GM13976 (cell line): ENCODE results near the gene ZSCAN1.

ENCODE experiments used
- DNase-seq: peaks from one replicate; pipeline ENCODE4 v3.0.0; 2012; ENCODE audit warnings: low spot score
- CTCF ChIP-seq: IDR thresholded peaks from 2 replicates; pipeline ENCODE4 v1.5.1; 2012; ENCODE audit warnings: borderline replicate concordance, mild to moderate bottlenecking; ENCODE audit not compliant: insufficient read depth; ENCODE audit errors: extremely low read depth, missing control alignments, control extremely low read depth
- in situ Hi-C: fragments of 300-500 bp; cut with MboI; formaldehyde crosslinking; loops from one replicate; pipeline ENCODE4 v1.12.0; 2022; ENCODE audit warnings: low sequenced_read_pairs, mixed read lengths, inconsistent platforms; ENCODE audit not compliant: unreplicated experiment

The ZSCAN1 gene

GRCh38 chr19:58037927-58038687 lies 4.3 kb downstream of the ZSCAN1 start:
- DNase-seq, result no peak
- in situ Hi-C loops, result no loop called here
- no peak for TF ChIP-seq CTCF

GRCh38 chr19:58038688-58039204 lies 4.9 kb downstream of the ZSCAN1 start:
- TF ChIP-seq CTCF, result no peak
- in situ Hi-C loops, result no loop called here
- no peak for DNase-seq

GRCh38 chr19:58040751-58041525 lies 7.1 kb downstream of the ZSCAN1 start:
- no peak for TF ChIP-seq CTCF
- in situ Hi-C loops, result no loop called here
- DNase-seq, result no peak

- no peak for DNase-seq
- in situ Hi-C loops, result no loop called here
- no peak for TF ChIP-seq CTCF
Measured at GRCh38 chr19:58042495-58043340, 8.9 kb downstream of the ZSCAN1 start.

GRCh38 chr19:58044391-58044790 lies 10.6 kb downstream of the ZSCAN1 start:
- no peak for TF ChIP-seq CTCF
- no peak for DNase-seq
- in situ Hi-C loops, result no loop called here

- in situ Hi-C loops, result no loop called here
- no peak for TF ChIP-seq CTCF
- no peak for DNase-seq
Measured at GRCh38 chr19:58044886-58045285, 11.1 kb downstream of the ZSCAN1 start.
